Left renal pelvis (tissue), 4 donors: ENCODE results near the gene FAT1. TPM values are rescaled to one million over a fixed set of nuclear protein-coding genes. Genes with fewer than 3 reads are reported as not detected.

Experiments used
- DNase-seq, 4 donors: peaks; one replicate each; pipeline ENCODE4 v3.0.0-alpha.2; 2013; ENCODE audit warnings: low read depth in 4 of 4, low spot score in 3 of 4
- polyA plus RNA-seq, 4 donors: library from polyadenylated mRNA; unstranded; fragments of 120-200 nt; gene quantifications; one replicate each; pipeline ENCODE4 v1.2.1, GENCODE V29; 2013; ENCODE audit not compliant: insufficient read length in 4 of 4

FAT1 gene
- polyA plus RNA-seq, 4 donors, result 84.3 to 242 (median 235) TPM

- peak; percentile 69 to 77 (median 74) for DNase-seq
Observed at GRCh38 chr4:186725469-186726425, 2.1 kb upstream of the FAT1 start.

- peak in 2 of 4 donors; percentile 40 to 43 for DNase-seq
Observed at GRCh38 chr4:186724864-186725468, 1.3 kb upstream of the FAT1 start.

GRCh38 chr4:186724058-186724863 lies 605 bp upstream of the FAT1 start:
- peak; percentile 42 to 58 (median 56) for DNase-seq

- peak in 1 of 4 donors; percentile 43 for DNase-seq
Observed at GRCh38 chr4:186722796-186723291, 812 bp downstream of the FAT1 start.

GRCh38 chr4:186719925-186720694 lies 3.5 kb downstream of the FAT1 start:
- no peak for DNase-seq

- no peak for DNase-seq
Observed at GRCh38 chr4:186717556-186717955, 6.1 kb downstream of the FAT1 start.

- no peak for DNase-seq
Observed at GRCh38 chr4:186715077-186715476, 8.6 kb downstream of the FAT1 start.

- DNase-seq, result no peak
Observed at GRCh38 chr4:186714006-186714675, 9.5 kb downstream of the FAT1 start.

- no peak for DNase-seq
Observed at GRCh38 chr4:186712690-186713089, 11.0 kb downstream of the FAT1 start.

- DNase-seq, result no peak
Observed at GRCh38 chr4:186710521-186711119, 13.0 kb downstream of the FAT1 start.

GRCh38 chr4:186709517-186709916 lies 14.1 kb downstream of the FAT1 start:
- DNase-seq, result no peak

GRCh38 chr4:186708554-186708953 lies 15.1 kb downstream of the FAT1 start:
- no peak for DNase-seq

GRCh38 chr4:186707996-186708395 lies 15.7 kb downstream of the FAT1 start:
- DNase-seq, result no peak

GRCh38 chr4:186707574-186707973 lies 16.1 kb downstream of the FAT1 start:
- no peak for DNase-seq

- no peak for DNase-seq
Observed at GRCh38 chr4:186704057-186704456, 19.6 kb downstream of the FAT1 start.

GRCh38 chr4:186703510-186703909 lies 20.1 kb downstream of the FAT1 start:
- no peak for DNase-seq

GRCh38 chr4:186702940-186703339 lies 20.7 kb downstream of the FAT1 start:
- DNase-seq, result no peak

GRCh38 chr4:186702297-186702696 lies 21.4 kb downstream of the FAT1 start:
- no peak for DNase-seq

- DNase-seq, result no peak
Observed at GRCh38 chr4:186701788-186702187, 21.9 kb downstream of the FAT1 start.
